ENCODE results near the gene KCNIP3.

Gene KCNIP3

GRCh38 chr2:95307878-95308277, 10.7 kb downstream of the KCNIP3 start:
- peaks cover 3% of the 10 kb centered on the region; the same call in 1 of the 2 replicates for H4K20me1 ChIP-seq (ENCODE audit: insufficient read depth, low read length)
- no peaks in the 10 kb centered on the region; the same call in 1 of the 2 replicates for H3K79me2 ChIP-seq (ENCODE audit: insufficient read depth, low read length)
- no peak overlapping the region for H2AFZ ChIP-seq (ENCODE audit: low read depth, low read length)
- no peak for TF ChIP-seq EZH2 (IDR thresholded peaks at IDR 0.05; ENCODE audit: borderline replicate concordance, low read depth, low read length, severe bottlenecking)
- TF ChIP-seq CTCF (IDR thresholded peaks at IDR 0.05; ENCODE audit: borderline replicate concordance, extremely low read depth, low read length, poor library complexity, severe bottlenecking): no peak
- H3K36me3 ChIP-seq (ENCODE audit: insufficient read depth, low read length): no peaks in the 10 kb centered on the region
- ATAC-seq (ENCODE audit: insufficient read depth, low read depth) (no peak), DNase-seq (no peak)
- no peak overlapping the region for H3K4me3 ChIP-seq (ENCODE audit: low read depth in 1 of 2, low read length in 2 of 2)
- H3K4me1 ChIP-seq (ENCODE audit: insufficient read depth, low read length): no peaks in the 10 kb centered on the region
- no peak overlapping the region for H3K27ac ChIP-seq (ENCODE audit: low read length)
- H3K9ac ChIP-seq (ENCODE audit: low read depth, low read length): no peak overlapping the region
- H3K27me3 ChIP-seq (ENCODE audit: insufficient read depth, low read length, poor library complexity): no peaks in the 10 kb centered on the region
- H3K9me3 ChIP-seq (ENCODE audit: insufficient read depth, low read length, severe bottlenecking): no peaks in the 10 kb centered on the region
- H3K4me2 ChIP-seq (ENCODE audit: insufficient read depth, low read length): no peak overlapping the region

- Histone ChIP-seq H3K4me3 (ENCODE audit: low read depth in 1 of 2, low read length in 2 of 2) (no peak overlapping the region), H3K4me2 (ENCODE audit: insufficient read depth, low read length) (no peak overlapping the region), H3K9ac (ENCODE audit: low read depth, low read length) (no peak overlapping the region), H4K20me1 (ENCODE audit: insufficient read depth, low read length) (peaks cover 3% of the 10 kb centered on the region; the same call in 1 of the 2 replicates), H2AFZ (ENCODE audit: low read depth, low read length) (no peak overlapping the region), H3K27me3 (ENCODE audit: insufficient read depth, low read length, poor library complexity) (no peaks in the 10 kb centered on the region), H3K79me2 (ENCODE audit: insufficient read depth, low read length) (no peaks in the 10 kb centered on the region), H3K27ac (ENCODE audit: low read length) (no peak overlapping the region), H3K9me3 (ENCODE audit: insufficient read depth, low read length, severe bottlenecking) (no peaks in the 10 kb centered on the region), H3K4me1 (ENCODE audit: insufficient read depth, low read length) (no peaks in the 10 kb centered on the region), H3K36me3 (ENCODE audit: insufficient read depth, low read length) (no peaks in the 10 kb centered on the region)
- ATAC-seq (ENCODE audit: insufficient read depth, low read depth) (no peak), DNase-seq (no peak)
- no peak for TF ChIP-seq EZH2 (IDR thresholded peaks at IDR 0.05; ENCODE audit: borderline replicate concordance, low read depth, low read length, severe bottlenecking)
- no peak for TF ChIP-seq CTCF (IDR thresholded peaks at IDR 0.05; ENCODE audit: borderline replicate concordance, extremely low read depth, low read length, poor library complexity, severe bottlenecking)
Observed at GRCh38 chr2:95308426-95308990, 11.4 kb downstream of the KCNIP3 start.

- TF ChIP-seq CTCF (IDR thresholded peaks at IDR 0.05; ENCODE audit: borderline replicate concordance, extremely low read depth, low read length, poor library complexity, severe bottlenecking): no peak
- DNase-seq: no peak
- Histone ChIP-seq H4K20me1 (ENCODE audit: insufficient read depth, low read length) (peaks cover 3% of the 10 kb centered on the region; the same call in 1 of the 2 replicates), H3K4me2 (ENCODE audit: insufficient read depth, low read length) (no peak overlapping the region), H3K36me3 (ENCODE audit: insufficient read depth, low read length) (no peaks in the 10 kb centered on the region), H3K9ac (ENCODE audit: low read depth, low read length) (no peak overlapping the region), H3K9me3 (ENCODE audit: insufficient read depth, low read length, severe bottlenecking) (no peaks in the 10 kb centered on the region), H3K27me3 (ENCODE audit: insufficient read depth, low read length, poor library complexity) (no peaks in the 10 kb centered on the region), H3K4me1 (ENCODE audit: insufficient read depth, low read length) (peaks cover 3% of the 10 kb centered on the region), H2AFZ (ENCODE audit: low read depth, low read length) (no peak overlapping the region), H3K4me3 (ENCODE audit: low read depth in 1 of 2, low read length in 2 of 2) (no peak overlapping the region), H3K79me2 (ENCODE audit: insufficient read depth, low read length) (no peaks in the 10 kb centered on the region), H3K27ac (ENCODE audit: low read length) (no peak overlapping the region)
- ATAC-seq (ENCODE audit: insufficient read depth, low read depth): no peak
Observed at GRCh38 chr2:95309599-95309998, 12.5 kb downstream of the KCNIP3 start.
